IMR-90 (cell line): ENCODE measurements around the gene CNTRL. TPM values are rescaled to one million over a fixed set of nuclear protein-coding genes. Genes with fewer than 3 reads are reported as not detected.

Source experiments
- ATAC-seq: fragments of 200-7000 bp; cut with Tn5 transposase; 2 replicates; pipeline ENCODE4 v1.9.1; 2020; ENCODE audit warnings: low read depth, mild to moderate bottlenecking, moderate library complexity
- BruUV-seq: library from RNA; stranded (reverse); fragments of 400-500 nt; replicated peaks from 2 replicates; lab custom pipeline; 2021; lab: Mats Ljungman, UMichigan
- CTCF ChIA-PET: fragments of 300-600 bp; formaldehyde crosslinking; extraction: SDS; loops from one replicate; lab custom pipeline; 2021; ENCODE audit warnings: antibody characterized with exemption; lab: Yijun Ruan, JAX
- POLR2A ChIA-PET: fragments of 300-600 bp; sonication (Branson Sonifier 250); formaldehyde crosslinking; loops from one replicate; lab custom pipeline; 2022; ENCODE audit warnings: antibody characterized with exemption; ENCODE audit not compliant: unreplicated experiment; lab: Charles Lee
- DNase-seq: peaks from one replicate; pipeline ENCODE4 v3.0.0; 2013
- H2AFZ ChIP-seq: replicated peaks from 2 replicates; pipeline ENCODE3; 2013; ENCODE audit warnings: low read length, mild to moderate bottlenecking; ENCODE audit not compliant: poor library complexity
- H2AK5ac ChIP-seq: 2 replicates; pipeline ENCODE4 v1.6.1; 2013; ENCODE audit warnings: low read depth, low read length, inconsistent platforms
- H2AK9ac ChIP-seq: replicated peaks from 2 replicates; pipeline ENCODE3; 2013; ENCODE audit warnings: mild to moderate bottlenecking, low read depth, low read length, moderate library complexity; ENCODE audit not compliant: poor library complexity
- H2BK120ac ChIP-seq: 2 replicates; pipeline ENCODE4 v1.6.1; 2013; ENCODE audit warnings: low read depth, low read length, inconsistent platforms
- H2BK15ac ChIP-seq: 3 replicates; pipeline ENCODE4 v1.6.1; 2013; ENCODE audit warnings: low read depth, low read length, inconsistent platforms
- H2BK20ac ChIP-seq: 2 replicates; pipeline ENCODE4 v1.6.1; 2013; ENCODE audit warnings: low read depth, mild to moderate bottlenecking, inconsistent platforms, low read length, moderate library complexity
- H2BK5ac ChIP-seq: 2 replicates; pipeline ENCODE4 v1.6.1; 2013; ENCODE audit warnings: mild to moderate bottlenecking, low read depth, low read length, inconsistent platforms; ENCODE audit not compliant: poor library complexity, severe bottlenecking
- H3K14ac ChIP-seq: replicated peaks from 2 replicates; pipeline ENCODE4 v1.6.1; 2013; ENCODE audit warnings: low read depth, low read length, inconsistent platforms
- H3K18ac ChIP-seq: 2 replicates; pipeline ENCODE4 v1.6.1; 2013; ENCODE audit warnings: low read depth, low read length, control low read depth
- H3K23ac ChIP-seq: 2 replicates; pipeline ENCODE4 v1.6.1; 2013; ENCODE audit warnings: low read depth, low read length, inconsistent platforms
- H3K27ac ChIP-seq: 2 replicates; pipeline ENCODE4 v1.5.1; 2013; ENCODE audit warnings: mild to moderate bottlenecking, control low read depth, low read length; ENCODE audit not compliant: insufficient read depth
- H3K27me3 ChIP-seq: 2 replicates; pipeline ENCODE4 v1.6.1; 2013; ENCODE audit warnings: low read length; ENCODE audit not compliant: control insufficient read depth, insufficient read depth
- H3K36me3 ChIP-seq: 2 replicates; pipeline ENCODE4 v1.6.1; 2013; ENCODE audit warnings: low read length, mixed read lengths; ENCODE audit not compliant: control insufficient read depth, insufficient read depth
- H3K4ac ChIP-seq: 2 replicates; pipeline ENCODE4 v1.6.1; 2013; ENCODE audit warnings: low read depth, low read length, inconsistent platforms
- H3K4me1 ChIP-seq: 2 replicates; pipeline ENCODE4 v1.6.1; 2013; ENCODE audit warnings: low read length, mixed read lengths; ENCODE audit not compliant: control insufficient read depth, insufficient read depth
- H3K4me2 ChIP-seq: 2 replicates; pipeline ENCODE4 v1.6.1; 2013; ENCODE audit warnings: low read depth, mild to moderate bottlenecking, control low read depth, low read length, moderate library complexity
- H3K4me3 ChIP-seq: 2 replicates; pipeline ENCODE4 v1.5.1; 2013; ENCODE audit warnings: low read depth, mild to moderate bottlenecking, control low read depth, low read length, moderate library complexity; ENCODE audit not compliant: insufficient read depth
- H3K56ac ChIP-seq: 2 replicates; pipeline ENCODE4 v1.6.1; 2013; ENCODE audit warnings: low read length, inconsistent platforms; ENCODE audit not compliant: insufficient read depth; ENCODE audit errors: extremely low read depth
- H3K79me1 ChIP-seq, 2 experiments: 2 replicates each; pipeline ENCODE4 v1.6.1; 2013; ENCODE audit warnings: low read length in 2 of 2, inconsistent platforms in 1 of 2, low read depth in 1 of 2
- H3K9ac ChIP-seq: 2 replicates; pipeline ENCODE4 v1.6.1; 2013; ENCODE audit warnings: low read depth, low read length, control low read depth
- H3K9me1 ChIP-seq: 2 replicates; pipeline ENCODE4 v1.6.1; 2013; ENCODE audit warnings: low read length, inconsistent platforms; ENCODE audit not compliant: insufficient read depth
- H3K9me3 ChIP-seq: 2 replicates; pipeline ENCODE4 v1.6.1; 2013; ENCODE audit warnings: low read length; ENCODE audit not compliant: control insufficient read depth, insufficient read depth
- H4K20me1 ChIP-seq: 2 replicates; pipeline ENCODE4 v1.6.1; 2013; ENCODE audit warnings: low read length, inconsistent platforms; ENCODE audit not compliant: insufficient read depth
- H4K5ac ChIP-seq: 2 replicates; pipeline ENCODE4 v1.6.1; 2013; ENCODE audit warnings: mild to moderate bottlenecking, low read depth, low read length, control low read depth
- H4K8ac ChIP-seq, 2 experiments: 2 replicates each; pipeline ENCODE4 v1.6.1; 2013; ENCODE audit warnings: low read depth in 2 of 2, low read length in 2 of 2, control low read depth in 1 of 2, inconsistent platforms in 1 of 2
- H4K91ac ChIP-seq: 2 replicates; pipeline ENCODE4 v1.6.1; 2013; ENCODE audit warnings: low read depth, low read length, inconsistent platforms; ENCODE audit not compliant: insufficient read depth
- BHLHE40 ChIP-seq: fragments of 150-350 bp; IDR thresholded peaks from 2 replicates; pipeline ENCODE4 v1.6.1; 2016; ENCODE audit warnings: mild to moderate bottlenecking, low read depth, low read length
- CEBPB ChIP-seq: IDR thresholded peaks from 2 replicates; pipeline ENCODE4 v1.6.1; 2012; ENCODE audit warnings: low read depth, low read length, improper control_type of control experiment
- CHD1 ChIP-seq: IDR thresholded peaks from 2 replicates; pipeline ENCODE4 v1.6.1; 2012; ENCODE audit warnings: low read depth, low read length, improper control_type of control experiment
- CTCF ChIP-seq: conservative IDR thresholded peaks from 2 replicates; pipeline ENCODE4 v1.5.1; 2012; ENCODE audit warnings: mild to moderate bottlenecking, low read depth, low read length, improper control_type of control experiment
- FOS ChIP-seq: fragments of 150-350 bp; IDR thresholded peaks from 2 replicates; pipeline ENCODE4 v1.6.1; 2016; ENCODE audit warnings: low read depth, low read length
- MAFK ChIP-seq: IDR thresholded peaks from 2 replicates; pipeline ENCODE4 v1.6.1; 2012; ENCODE audit warnings: low read depth, low read length, improper control_type of control experiment
- MAZ ChIP-seq: IDR thresholded peaks from 2 replicates; pipeline ENCODE4 v1.6.1; 2012; ENCODE audit warnings: low read depth, mild to moderate bottlenecking, low read length, improper control_type of control experiment, moderate library complexity, borderline replicate concordance
- MXI1 ChIP-seq: IDR thresholded peaks from 2 replicates; pipeline ENCODE4 v1.6.1; 2012; ENCODE audit warnings: low read depth, mild to moderate bottlenecking, low read length, moderate library complexity, borderline replicate concordance
- NFE2L2 ChIP-seq: fragments of 150-350 bp; IDR thresholded peaks from 2 replicates; pipeline ENCODE4 v1.6.1; 2016; ENCODE audit warnings: low read depth, mild to moderate bottlenecking, low read length
- POLR2A ChIP-seq: IDR thresholded peaks from 2 replicates; pipeline ENCODE4 v1.6.1; 2012; ENCODE audit warnings: mild to moderate bottlenecking, low read depth, low read length
- RAD21 ChIP-seq: IDR thresholded peaks from 2 replicates; pipeline ENCODE4 v1.6.1; 2012; ENCODE audit warnings: low read length, improper control_type of control experiment
- RCOR1 ChIP-seq: IDR thresholded peaks from 2 replicates; pipeline ENCODE4 v1.6.1; 2012; ENCODE audit warnings: mild to moderate bottlenecking, low read length, improper control_type of control experiment; ENCODE audit not compliant: insufficient replicate concordance
- RFX5 ChIP-seq: IDR thresholded peaks from 2 replicates; pipeline ENCODE4 v1.8.0; 2012; ENCODE audit warnings: low read depth, mild to moderate bottlenecking, low read length, moderate library complexity
- SMC3 ChIP-seq: fragments of 150-350 bp; IDR thresholded peaks from 2 replicates; pipeline ENCODE4 v1.6.1; 2016; ENCODE audit warnings: low read depth, mild to moderate bottlenecking, antibody characterized with exemption, low read length, moderate library complexity
- WGBS, 2 experiments: methylation state at CpG; one replicate each; pipeline versions ENCODE4 v1.1.5 to v1.1.7; 2013; ENCODE audit warnings: missing lambda C conversion rate in 2 of 2; ENCODE audit not compliant: insufficient read length in 1 of 2; ENCODE audit errors: extremely low coverage in 2 of 2; 5-methylcytosine and 5-hydroxymethylcytosine counted together
- dilution Hi-C: fragments of 300-500 bp; cut with HindIII; formaldehyde crosslinking; loops from one replicate; pipeline ENCODE4 v1.14.3; 2018; ENCODE audit warnings: low sequenced_read_pairs; ENCODE audit not compliant: unreplicated experiment
- in situ Hi-C: fragments of 300-500 bp; cut with MboI; formaldehyde crosslinking; loops from 3 replicates; pipeline ENCODE4 v1.14.3; 2019; ENCODE audit warnings: low sequenced_read_pairs, inconsistent platforms, mixed read lengths
- intact Hi-C: fragments of 100-400 bp; cut with micrococcal nuclease; formaldehyde crosslinking; loops from 2 replicates; pipeline ENCODE4 v1.10.0; 2022
- polyA plus RNA-seq, 3 experiments: library from polyadenylated mRNA; depleted of rRNA; stranded (reverse); fragments of >200 nt; gene quantifications; 2 replicates each; pipeline ENCODE4 v1.2.3, GENCODE V29; 2012; ENCODE audit warnings: low replicate concordance in 1 of 3
- total RNA-seq: library from RNA; depleted of rRNA; stranded (reverse); fragments of >200 nt; gene quantifications from 2 replicates; pipeline ENCODE4 v1.2.3, GENCODE V29; 2012
- TF ChIP-seq, protein P1 (sequence below): fragments of 150-350 bp; IDR thresholded peaks from 2 replicates; pipeline ENCODE4 v1.6.1; 2017; ENCODE audit warnings: mild to moderate bottlenecking, antibody characterized with exemption, low read length, low read depth
- TF ChIP-seq, protein P2 (sequence below): fragments of 150-350 bp; IDR thresholded peaks from 2 replicates; pipeline ENCODE4 v1.6.1; 2016; ENCODE audit warnings: low read depth, mild to moderate bottlenecking, low read length, moderate library complexity, borderline replicate concordance

CNTRL gene
- total and polyA plus RNA-seq, 2 of the 4 experiments (the other 2 are of a cell fraction), result 4.5 to 7.3 TPM

GRCh38 chr9:121105531-121105930 is 30.8 kb downstream of the CNTRL start:
- CTCF ChIA-PET, result no interaction called here
- 90% methylated on average over 2 of the region's 2 CpGs; no CpG with 5 or more reads in 1 of the 2 experiments for WGBS, 2 experiments

More at GRCh38 chr9:121105531-121105930, 30.8 kb downstream of the CNTRL start:
- Histone ChIP-seq H3K4me1 (no peaks in the 10 kb centered on the region), H3K9me1 (no peaks in the 10 kb centered on the region), H3K18ac (no peak overlapping the region), H3K56ac (no peak overlapping the region), H4K5ac (no peak overlapping the region), H2BK15ac (no peak overlapping the region), H3K9ac (no peak overlapping the region), H2AFZ (no peak overlapping the region), H3K27me3 (no peaks in the 10 kb centered on the region), H3K9me3 (no peaks in the 10 kb centered on the region), H3K14ac (no peak overlapping the region), H4K20me1 (no peaks in the 10 kb centered on the region), H2BK120ac (no peak overlapping the region), H3K79me1 (no peaks in the 10 kb centered on the region), H4K8ac (no peak overlapping the region), H2BK20ac (no peak overlapping the region), H3K23ac (no peak overlapping the region), H2BK5ac (no peak overlapping the region), H2AK5ac (no peak overlapping the region), H3K4ac (no peak overlapping the region), H3K36me3 (no peaks in the 10 kb centered on the region), H3K4me2 (no peak overlapping the region), H3K27ac (no peak overlapping the region), H4K91ac (no peak overlapping the region), H2AK9ac (no peak overlapping the region), H3K4me3 (no peak overlapping the region)
- DNase-seq (no peak), ATAC-seq (no peak)
- dilution Hi-C loops (no loop called here), in situ Hi-C loops (no loop called here), intact Hi-C loops (no loop called here)
- no TSS peak for BruUV-seq
- POLR2A ChIA-PET, result no interaction called here
- TF ChIP-seq BHLHE40 (no peak), SMC3 (no peak), FOS (no peak), MAFK (no peak), CHD1 (no peak), CEBPB (no peak), NFE2L2 (no peak), RCOR1 (no peak), MAZ (no peak), MXI1 (no peak), RFX5 (no peak), POLR2A (no peak), RAD21 (no peak), CTCF (no peak)
- TF ChIP-seq, protein P1, sequence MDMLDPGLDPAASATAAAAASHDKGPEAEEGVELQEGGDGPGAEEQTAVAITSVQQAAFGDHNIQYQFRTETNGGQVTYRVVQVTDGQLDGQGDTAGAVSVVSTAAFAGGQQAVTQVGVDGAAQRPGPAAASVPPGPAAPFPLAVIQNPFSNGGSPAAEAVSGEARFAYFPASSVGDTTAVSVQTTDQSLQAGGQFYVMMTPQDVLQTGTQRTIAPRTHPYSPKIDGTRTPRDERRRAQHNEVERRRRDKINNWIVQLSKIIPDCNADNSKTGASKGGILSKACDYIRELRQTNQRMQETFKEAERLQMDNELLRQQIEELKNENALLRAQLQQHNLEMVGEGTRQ, result no peak
- TF ChIP-seq, protein P2, sequence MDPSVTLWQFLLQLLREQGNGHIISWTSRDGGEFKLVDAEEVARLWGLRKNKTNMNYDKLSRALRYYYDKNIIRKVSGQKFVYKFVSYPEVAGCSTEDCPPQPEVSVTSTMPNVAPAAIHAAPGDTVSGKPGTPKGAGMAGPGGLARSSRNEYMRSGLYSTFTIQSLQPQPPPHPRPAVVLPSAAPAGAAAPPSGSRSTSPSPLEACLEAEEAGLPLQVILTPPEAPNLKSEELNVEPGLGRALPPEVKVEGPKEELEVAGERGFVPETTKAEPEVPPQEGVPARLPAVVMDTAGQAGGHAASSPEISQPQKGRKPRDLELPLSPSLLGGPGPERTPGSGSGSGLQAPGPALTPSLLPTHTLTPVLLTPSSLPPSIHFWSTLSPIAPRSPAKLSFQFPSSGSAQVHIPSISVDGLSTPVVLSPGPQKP, result no peak
